HG02943 (cell line): ENCODE data around the gene ITPK1.

Source experiments
- ATAC-seq: cut with Tn5 transposase; IDR thresholded peaks from one replicate; pipeline ENCODE4 v1.9.1; 2021; ENCODE audit warnings: mild to moderate bottlenecking, low read depth, moderate library complexity; ENCODE audit not compliant: unreplicated experiment

The ITPK1 gene

DNA sequence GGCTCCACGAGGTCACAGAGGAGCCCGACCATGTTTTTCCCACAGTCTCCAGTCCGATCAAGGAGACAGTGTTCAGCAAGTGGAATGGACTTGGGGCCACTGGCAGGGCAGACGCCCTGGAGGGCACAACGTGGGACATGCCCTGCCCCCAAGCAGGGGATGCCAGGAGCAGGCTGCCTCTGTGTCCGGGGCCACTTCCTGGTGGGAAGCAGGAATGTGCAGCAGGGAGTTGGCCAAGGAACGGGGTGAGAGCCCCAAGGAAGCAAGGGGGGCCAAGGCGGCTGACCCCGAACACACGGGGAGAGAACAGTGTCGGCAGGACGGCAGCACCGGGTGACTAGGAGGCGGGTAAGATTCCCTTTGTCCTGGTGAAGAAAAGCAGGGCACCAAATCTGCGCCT, 100.2 kb downstream of the ITPK1 start:
- ATAC-seq, result no peak

DNA sequence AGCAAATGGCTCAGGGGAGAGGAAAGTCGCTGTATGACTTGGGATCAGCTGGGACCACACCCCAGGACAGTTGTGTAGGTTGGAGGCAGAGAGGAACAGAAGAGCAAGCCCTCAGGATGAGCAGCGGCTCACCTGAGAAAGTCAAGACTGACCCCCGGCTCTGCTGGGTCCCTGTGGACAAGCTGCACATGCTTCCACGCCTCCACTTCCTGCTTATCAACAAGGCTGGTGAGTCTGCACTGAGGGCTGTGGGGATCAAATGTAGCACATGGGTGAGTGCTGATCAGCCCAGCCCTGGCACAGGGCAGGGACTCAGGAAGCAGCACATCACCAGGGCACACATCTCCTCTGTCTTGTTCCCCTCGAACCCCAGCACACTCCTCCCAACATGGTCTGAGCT, 100.7 kb downstream of the ITPK1 start:
- ATAC-seq, result no peak

DNA sequence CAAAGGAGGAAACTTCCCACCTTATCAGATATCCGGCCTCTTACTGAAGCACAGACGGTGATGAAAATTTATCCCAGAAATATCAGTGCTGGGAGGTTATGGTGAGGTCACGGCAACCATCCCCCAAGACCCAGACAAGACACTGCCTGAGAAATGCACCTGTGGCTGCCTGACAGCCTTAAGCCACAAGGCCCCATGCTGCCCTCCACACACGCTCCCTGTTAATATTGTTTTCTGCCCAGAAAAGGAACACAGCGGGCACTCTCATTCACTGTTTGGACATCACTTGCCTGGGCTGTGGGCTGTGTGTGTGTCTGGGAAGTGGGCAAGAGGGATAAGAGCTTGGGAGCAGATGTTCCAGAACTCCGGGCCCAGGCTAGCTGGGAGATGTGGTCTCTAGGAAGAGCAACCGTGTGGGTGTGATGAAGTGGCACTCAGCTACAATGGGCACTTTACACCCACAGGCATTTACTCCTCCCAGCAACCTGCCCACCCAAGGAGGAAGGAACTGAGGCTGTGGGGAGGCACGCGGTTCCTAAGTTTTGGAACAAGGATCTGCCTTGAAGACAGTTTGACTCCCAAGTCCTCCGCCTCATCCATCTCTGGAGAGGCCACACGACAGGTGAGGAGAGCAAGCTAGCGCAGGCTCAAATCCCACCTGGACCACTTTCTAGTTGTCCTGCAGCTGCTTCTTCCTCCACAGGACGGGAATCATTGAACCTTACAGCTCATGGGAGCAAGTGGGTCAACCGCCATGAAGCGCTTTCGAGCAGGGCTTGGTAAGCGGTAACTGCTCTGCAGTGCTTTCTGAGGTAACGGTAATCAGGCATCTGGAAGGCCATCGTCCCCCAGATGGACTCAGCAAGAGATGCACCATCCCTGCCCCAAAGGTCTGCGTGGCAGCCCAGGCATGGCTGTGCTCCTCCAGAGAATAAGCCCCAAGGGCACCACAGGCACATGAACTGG, 101.4 kb downstream of the ITPK1 start:
- no peak for ATAC-seq

DNA sequence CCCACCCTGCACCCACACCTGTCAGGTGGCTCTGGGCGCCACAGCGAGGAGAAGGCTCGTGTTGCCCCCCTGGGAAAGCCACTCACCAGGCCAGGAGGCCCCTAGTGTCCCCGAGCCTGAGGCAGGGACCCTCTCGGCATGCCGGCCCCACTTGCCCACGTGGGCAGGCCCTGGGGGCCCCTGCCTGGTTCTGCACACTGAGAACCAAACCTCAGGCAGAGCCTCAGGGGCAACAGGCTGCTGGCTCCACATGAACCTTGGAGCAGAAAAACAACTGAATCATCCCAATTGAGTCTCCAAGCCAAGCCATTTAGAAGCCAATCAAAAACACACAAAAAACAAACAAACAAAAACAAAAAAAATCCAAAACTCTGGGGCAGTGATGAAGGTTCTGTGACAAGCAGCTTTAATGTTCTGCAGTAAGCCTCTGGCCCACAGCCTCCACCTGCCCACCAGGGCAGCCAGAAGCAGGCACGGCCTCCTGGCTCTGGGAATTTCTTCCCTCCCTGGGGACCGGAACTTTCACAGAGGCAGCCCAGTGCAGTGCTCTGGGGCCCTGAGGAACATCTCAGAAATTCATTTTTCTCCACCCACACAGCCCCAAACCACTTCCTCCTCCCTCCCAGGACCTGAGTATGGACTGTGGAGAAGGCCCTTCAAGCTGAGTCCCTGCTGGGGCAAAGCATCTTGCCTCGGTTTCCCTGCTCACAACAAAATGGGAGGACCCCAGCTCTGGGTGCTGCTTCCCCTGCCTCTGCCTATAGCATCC, 102.6 kb downstream of the ITPK1 start:
- ATAC-seq, result no peak

DNA sequence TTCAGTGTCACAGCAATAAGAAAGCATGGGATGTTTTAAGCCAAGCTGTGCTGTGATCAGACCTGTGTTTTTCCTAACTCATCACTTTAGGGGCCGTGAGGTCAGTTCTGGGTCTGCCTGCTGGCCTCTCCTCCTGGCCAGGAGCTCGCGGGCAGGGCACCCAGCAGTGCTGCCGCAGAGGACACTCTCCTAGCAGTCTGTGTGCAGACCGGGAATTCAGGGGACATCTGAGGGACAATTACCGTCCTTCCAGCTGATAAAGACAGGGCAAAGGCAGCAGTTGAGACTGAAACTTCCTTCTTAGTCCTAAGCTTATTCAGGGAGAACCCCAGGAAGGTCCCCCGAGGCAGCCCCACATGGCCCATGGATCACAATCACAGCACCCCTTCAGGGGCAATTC, 103.2 kb downstream of the ITPK1 start:
- ATAC-seq, result no peak

DNA sequence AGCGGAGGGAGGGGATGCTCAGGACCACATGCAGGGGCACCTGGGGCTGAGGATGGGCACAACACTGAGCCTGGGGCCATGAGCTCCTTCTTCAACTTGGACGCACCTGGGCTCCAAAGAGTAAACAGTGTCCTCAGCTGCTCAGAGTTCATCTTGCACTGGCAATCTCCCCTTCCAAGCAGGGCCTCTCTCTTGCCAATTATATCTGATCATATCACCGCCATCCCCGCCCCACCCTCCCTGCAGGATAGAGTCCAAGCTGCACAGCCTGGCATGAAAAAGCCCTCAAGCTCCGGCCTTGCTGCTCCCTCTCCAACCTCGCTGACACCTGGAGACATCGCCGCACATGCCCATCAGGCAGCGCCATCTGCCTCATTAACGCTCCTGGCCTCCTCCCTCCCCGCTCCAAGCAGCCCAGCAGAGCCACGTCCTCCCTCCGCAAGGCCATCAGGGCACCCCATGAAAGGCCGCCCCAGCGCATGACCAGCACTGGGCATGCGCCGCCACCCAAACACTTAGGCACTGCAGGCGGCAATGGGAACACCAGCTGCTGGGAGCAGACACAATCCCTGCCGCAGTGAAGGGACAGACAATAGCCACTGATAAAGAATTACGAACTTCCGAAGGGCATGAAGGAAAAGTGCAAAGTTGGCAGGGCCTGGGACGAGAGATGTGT, 103.9 kb downstream of the ITPK1 start:
- no peak for ATAC-seq

DNA sequence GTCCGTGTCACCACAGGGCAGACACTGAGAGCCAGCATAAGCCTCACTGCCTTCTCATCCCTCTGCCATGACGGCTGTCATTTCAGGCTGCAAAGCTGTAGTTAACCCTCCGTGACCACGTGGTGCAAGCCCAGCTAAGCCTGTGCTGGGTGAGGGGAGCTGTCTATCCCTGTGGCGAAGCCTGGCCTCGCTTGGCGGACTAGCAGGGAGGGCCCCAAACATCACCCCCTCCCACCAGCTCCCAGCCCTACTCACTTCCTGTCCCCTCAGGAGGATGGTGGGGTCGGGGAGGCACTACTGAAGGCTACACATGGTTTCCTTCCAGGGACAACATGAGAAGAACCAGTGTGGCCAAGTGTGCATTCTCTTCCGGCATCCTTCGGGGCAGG, 104.6 kb downstream of the ITPK1 start:
- ATAC-seq, result no peak

DNA sequence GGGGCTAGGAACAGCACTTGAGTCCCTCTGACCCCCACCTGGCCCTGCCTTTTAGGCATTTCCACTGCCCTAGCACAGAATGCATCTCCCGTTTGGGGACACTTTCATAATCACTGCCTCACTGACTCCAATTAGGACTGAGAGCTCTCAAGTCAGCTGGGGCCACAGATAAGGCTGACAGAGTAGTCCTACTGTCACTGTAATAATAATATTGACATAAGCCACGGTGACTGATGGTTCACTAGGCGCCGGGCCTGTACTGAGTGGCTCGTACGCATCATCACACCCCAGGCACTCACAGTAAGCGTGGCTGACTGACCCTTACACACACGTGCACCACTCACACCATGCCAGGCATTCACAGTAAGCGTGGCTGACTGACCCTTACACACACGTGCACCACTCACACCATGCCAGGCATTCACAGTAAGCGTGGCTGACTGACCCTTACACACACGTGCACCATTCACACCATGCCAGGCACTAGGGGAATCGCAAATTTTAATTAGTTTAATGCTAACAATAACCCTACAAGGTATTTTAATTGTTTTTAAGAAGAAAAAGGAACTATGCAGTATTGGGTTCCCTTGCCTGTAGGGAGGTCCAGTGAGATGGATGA, 105.1 kb downstream of the ITPK1 start:
- ATAC-seq, result no peak

DNA sequence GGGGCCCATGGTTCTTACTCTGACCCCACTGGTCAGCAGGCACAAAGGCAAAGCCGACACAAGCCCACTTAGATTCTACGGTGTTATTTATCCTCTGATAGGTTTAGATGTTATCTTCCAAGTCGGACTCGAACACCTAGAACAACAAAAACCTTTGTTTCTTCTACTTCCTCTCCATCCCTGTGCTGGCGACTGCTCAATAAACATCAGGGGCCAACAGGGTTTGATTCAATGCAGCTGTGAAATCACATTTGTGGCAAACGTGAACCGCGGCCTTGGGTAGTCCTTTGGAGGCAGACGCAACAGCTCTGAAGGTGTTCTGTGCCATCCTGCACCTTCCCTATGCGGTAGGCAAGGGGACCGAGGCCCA, 105.6 kb downstream of the ITPK1 start:
- no peak for ATAC-seq

DNA sequence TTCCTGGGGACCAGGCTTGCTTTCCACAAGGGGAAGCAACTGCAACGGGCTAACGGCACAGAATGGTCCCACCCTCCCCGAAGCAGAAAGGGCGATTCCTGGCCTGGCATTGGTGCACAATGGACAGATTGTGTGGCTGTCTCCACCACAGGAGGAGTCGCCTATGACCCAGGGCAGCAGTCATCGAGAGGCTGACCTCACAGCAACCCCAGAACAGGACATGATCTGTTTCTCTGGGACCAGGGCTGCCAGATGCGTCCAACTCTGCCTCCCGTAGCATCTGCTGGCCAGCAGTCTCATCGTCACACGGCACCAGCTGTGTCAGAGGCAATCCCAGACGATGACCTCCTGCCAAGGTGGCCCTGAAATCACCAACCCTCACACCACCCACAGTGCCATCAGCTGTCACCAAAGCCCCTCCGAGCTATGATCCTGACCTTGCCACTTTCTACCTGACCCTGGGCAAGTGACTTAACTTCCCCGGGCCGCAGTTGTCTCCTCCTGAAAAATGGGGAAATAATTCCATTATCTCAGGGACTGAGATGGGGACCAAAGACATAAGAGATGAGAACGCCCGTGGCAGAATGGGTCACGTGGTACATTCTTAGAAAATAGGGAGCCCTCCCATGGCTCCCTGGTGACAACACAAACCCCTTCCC, 106.1 kb downstream of the ITPK1 start:
- ATAC-seq, result no peak

DNA sequence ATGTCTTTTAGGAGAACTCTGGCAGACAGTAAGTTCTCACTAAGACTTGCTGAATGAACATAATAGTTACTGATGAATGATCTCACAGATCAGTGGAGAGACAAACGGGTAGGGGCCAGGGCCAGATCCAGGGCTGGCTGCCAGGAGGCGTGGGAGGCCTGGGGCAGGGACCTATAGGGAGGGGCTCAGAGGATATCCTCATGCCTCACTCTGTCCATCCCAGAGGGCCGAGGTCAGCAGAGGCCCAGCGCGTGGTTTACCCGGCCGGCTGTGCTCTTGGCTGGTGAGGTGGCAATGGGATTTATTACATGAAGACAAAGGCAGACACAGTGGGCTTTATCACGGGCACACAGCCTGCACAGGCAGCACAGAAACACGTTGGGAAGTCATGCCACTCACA, 107.3 kb downstream of the ITPK1 start:
- ATAC-seq, result no peak

DNA sequence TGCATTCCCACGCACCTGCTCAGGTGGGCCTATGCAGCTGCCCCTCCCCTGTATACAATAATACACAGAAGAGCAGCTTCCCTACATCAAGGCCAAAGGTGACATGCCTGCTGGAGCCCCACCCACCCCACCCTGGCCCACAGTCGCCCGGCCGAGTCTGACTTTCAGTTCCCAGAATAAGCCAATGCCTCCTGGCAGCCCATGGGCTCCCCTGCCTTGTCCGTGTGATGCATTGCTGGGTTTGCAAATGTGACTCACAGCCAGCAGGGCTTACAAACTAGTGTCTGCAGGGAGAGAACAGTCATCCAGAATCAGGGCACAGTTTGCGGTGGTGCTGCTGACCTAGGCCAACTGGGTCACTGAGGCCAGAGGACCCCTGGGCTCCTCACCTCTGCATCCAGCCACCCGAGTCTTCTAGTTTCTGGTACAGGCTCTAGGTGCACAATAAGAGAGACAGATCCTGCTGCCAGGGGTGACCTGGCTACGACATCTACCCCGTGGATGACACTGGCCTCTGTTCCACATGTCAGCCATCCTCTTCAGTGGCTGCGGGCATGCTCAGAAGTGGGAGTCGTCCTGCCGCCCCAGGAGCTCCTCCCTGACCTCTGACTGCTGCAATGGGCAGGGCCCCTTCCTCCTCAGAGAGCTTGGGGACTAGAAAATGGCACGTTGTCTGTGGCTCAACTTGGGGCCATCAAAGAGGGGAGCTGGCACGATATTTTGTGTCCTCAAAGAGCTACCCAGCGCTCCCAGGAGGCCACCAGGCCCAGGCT, 108.3 kb downstream of the ITPK1 start:
- no peak for ATAC-seq

DNA sequence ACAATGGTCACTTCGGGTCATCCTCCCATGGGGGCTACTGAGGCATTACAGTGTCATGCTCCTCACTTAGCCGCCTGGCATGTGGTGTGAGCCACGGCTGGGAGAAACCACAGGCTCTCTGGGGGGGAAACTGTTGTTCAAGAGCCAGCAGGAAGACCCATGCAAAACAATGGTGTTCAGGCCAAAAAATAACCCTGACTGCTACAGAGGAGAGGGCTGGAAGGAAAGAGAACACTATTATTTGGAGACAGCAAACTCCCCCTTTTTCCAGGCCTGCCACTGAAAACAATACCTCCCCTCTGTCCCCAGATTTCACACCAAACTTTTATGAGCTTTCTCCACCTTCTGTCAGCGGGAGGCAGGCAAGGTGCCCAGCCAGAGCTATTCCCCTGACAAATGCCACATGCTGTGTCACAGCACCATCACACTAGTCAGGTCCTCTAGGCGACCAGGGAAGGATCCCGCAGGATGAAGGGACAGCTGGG, 109.1 kb downstream of the ITPK1 start:
- no peak for ATAC-seq

DNA sequence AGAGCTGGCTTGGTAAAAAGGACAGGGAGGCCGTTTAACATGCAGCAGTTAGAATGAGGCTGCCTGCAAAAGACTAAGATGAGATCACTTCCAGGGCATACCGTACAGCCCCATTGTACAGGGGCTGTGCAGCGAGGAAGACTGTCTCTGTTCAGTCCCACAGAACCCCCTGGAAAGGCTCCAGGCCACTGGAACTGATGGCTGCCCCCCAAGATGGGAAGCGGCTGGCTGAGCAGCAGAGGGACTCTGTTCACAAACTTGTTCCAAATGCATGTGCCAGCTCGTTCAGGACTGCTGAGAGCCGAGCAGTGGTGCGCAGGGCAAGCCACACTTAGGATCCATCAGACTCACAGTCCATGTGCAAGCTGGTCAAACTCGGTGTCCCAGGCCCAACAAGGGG, 109.9 kb downstream of the ITPK1 start:
- no peak for ATAC-seq

DNA sequence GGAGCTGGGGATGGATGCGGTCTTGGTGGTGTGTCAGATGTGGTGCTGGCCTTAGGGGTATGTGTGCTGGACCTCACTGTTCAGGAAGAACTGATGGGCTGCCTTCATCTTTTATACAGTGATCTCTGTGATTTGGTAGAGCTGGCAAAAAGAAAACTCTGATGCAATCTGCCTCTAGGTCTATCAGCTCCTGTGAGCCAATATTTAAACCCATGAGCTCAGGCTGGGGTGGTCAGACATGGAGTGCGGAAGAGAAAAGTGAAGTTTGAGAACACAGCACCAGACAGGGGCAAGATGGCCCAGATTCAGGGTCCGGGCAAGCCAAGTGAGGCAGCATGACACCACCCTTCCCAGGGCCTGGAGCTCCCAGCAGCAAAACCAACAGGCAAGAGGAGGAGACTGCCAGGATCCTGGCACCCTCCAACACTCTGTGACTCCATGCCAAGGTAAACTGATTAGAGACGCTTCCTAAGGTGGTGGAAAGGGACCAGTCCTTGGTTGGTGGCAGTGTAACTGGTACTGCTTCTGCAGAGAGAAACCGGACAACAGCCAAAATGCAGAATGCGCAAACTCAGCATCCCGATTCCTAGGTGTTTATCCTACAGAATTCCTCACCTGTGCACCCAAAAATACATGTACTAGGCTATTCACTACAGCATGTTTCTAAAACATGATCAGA, 110.5 kb downstream of the ITPK1 start:
- no peak for ATAC-seq

DNA sequence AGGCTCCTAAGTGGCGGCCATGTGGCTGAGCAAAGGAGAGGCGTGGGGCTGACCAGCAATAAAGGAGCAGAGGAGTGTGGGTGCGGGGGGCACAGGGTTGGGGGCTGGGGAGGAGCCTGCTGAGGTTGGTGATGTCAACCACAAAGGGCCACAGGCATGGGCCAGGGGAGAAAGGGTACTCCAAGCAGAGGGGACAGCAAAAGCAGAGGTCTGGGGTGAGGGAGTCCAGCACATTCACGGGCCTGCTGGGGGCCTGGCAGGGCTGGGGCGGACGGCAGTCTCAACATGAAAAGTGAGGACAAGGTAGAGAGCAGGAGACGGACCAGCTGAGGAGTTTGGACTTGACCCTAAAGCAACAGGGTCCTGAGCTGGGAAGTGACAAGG, 111.0 kb downstream of the ITPK1 start:
- no peak for ATAC-seq

DNA sequence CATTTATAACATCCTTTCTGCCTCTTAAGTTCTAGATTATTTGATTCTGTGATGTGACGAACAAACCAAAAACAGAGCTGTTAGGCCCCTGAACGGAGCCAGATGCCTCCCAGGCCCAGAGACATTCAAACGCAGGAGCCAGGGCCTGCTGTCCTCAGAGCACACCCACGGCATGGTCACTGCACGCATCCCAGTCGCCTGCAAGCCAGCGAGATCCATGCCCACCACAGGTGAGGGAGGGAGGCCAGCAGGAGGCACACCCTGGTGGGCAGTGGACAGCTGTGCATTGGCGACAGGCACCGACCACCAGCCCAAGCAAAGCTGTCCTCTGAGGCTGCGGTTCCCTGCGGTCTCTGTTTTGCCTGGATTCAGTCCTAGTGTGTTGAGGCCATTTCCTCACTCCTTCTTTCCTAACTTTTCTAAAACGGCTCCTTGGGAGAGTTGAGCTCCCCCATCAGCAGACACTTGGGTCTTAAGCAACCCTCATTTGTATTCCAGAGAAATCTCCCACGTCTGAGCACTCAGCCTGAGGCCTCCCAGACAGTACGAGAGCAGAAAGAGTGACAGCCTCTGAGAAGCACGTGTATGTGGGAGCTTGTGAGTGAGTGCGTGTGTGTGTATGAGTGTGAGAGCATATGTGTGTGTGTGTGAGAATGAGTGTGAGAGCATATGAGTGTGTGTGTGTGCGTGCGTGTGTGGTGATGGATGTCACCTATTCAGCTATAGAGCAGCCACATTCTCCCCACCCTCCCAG, 111.6 kb downstream of the ITPK1 start:
- ATAC-seq, result no peak

DNA sequence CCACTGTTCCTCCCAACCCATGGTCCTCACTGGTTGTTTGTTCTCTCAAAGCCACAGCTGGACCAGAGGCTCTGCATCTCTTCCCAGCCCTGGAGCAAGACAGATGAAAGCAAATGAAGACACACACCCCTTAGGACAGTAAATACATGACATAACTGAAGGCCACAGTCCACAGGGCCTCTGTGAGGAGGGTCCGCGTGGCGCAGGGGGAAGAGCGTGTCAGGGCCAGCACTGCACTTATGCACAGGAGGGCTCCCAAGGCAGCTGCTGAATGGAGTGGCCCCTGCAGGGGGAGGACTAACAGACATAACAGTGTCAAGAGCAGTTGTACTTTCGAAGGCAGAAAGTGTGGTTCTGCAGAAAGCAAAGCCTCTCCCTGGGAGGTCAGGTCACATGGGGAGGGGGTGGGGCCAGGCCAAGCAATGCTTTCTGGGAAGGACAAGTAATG, 112.8 kb downstream of the ITPK1 start:
- ATAC-seq, result no peak
